KMS-11 (cell line): ENCODE data around the gene BRD3.

Source experiments
- H2AFZ ChIP-seq: fragments of 200-600 bp; sonication (generic); 2 replicates; pipeline ENCODE4 v1.6.1; 2016; ENCODE audit warnings: antibody characterized with exemption, mixed run types, low read depth
- H3K27ac ChIP-seq: fragments of 200-600 bp; sonication (generic); 2 replicates; pipeline ENCODE4 v1.6.1; 2016; ENCODE audit warnings: mild to moderate bottlenecking, mixed run types
- H3K27me3 ChIP-seq: fragments of 200-600 bp; sonication (generic); 2 replicates; pipeline ENCODE4 v1.6.1; 2017; ENCODE audit warnings: mild to moderate bottlenecking, low read depth, mixed run types, moderate library complexity; ENCODE audit not compliant: insufficient read depth
- H3K36me3 ChIP-seq: fragments of 200-600 bp; sonication (generic); 2 replicates; pipeline ENCODE4 v1.6.1; 2017; ENCODE audit warnings: mild to moderate bottlenecking, mixed run types; ENCODE audit not compliant: insufficient read depth
- H3K4me1 ChIP-seq: fragments of 200-600 bp; sonication (generic); 2 replicates; pipeline ENCODE4 v1.6.1; 2016; ENCODE audit warnings: mild to moderate bottlenecking, low read depth, mixed run types; ENCODE audit not compliant: poor library complexity, severe bottlenecking
- H3K4me2 ChIP-seq: fragments of 200-600 bp; sonication (generic); 2 replicates; pipeline ENCODE4 v1.7.0; 2016; ENCODE audit warnings: mild to moderate bottlenecking, mixed run types
- H3K4me3 ChIP-seq: fragments of 200-600 bp; sonication (generic); IDR thresholded peaks from 2 replicates; pipeline ENCODE4 v1.6.1; 2017; ENCODE audit warnings: low read depth, low read length, mixed read lengths; ENCODE audit not compliant: insufficient read depth
- H3K79me2 ChIP-seq: fragments of 200-600 bp; sonication (generic); 2 replicates; pipeline ENCODE4 v1.6.1; 2016; ENCODE audit warnings: low read depth, mixed run types; ENCODE audit not compliant: insufficient read depth
- H3K9ac ChIP-seq: fragments of 200-600 bp; sonication (generic); 2 replicates; pipeline ENCODE4 v1.6.1; 2016; ENCODE audit warnings: mild to moderate bottlenecking, mixed run types
- H4K20me1 ChIP-seq: fragments of 200-600 bp; sonication (generic); 2 replicates; pipeline ENCODE4 v1.6.1; 2016; ENCODE audit warnings: mild to moderate bottlenecking, mixed run types; ENCODE audit not compliant: insufficient read depth
- CTCF ChIP-seq: fragments of 200-600 bp; sonication (generic); conservative IDR thresholded peaks from 2 replicates; pipeline ENCODE4 v1.6.1; 2017; ENCODE audit warnings: low read depth, mild to moderate bottlenecking, antibody characterized with exemption, low read length, moderate library complexity, mixed read lengths

The BRD3 gene

GRCh38 chr9:134035041-134036039 lies 32.5 kb downstream of the BRD3 start:
- no peaks in the 10 kb centered on the region for H4K20me1 ChIP-seq
- no peaks in the 10 kb centered on the region for H3K79me2 ChIP-seq
- TF ChIP-seq CTCF, result no peak
- H3K9ac ChIP-seq, result no peak overlapping the region
- no peak overlapping the region for H2AFZ ChIP-seq
- peaks cover 25% of the 10 kb centered on the region for H3K4me1 ChIP-seq
- H3K4me3 ChIP-seq, result no peak overlapping the region
- no peaks in the 10 kb centered on the region for H3K27me3 ChIP-seq
- no peak overlapping the region for H3K27ac ChIP-seq
- H3K4me2 ChIP-seq, result no peak overlapping the region
- H3K36me3 ChIP-seq, result no peaks in the 10 kb centered on the region

- Histone ChIP-seq H3K27me3 (no peaks in the 10 kb centered on the region), H3K4me1 (peaks cover 32% of the 10 kb centered on the region), H2AFZ (no peak overlapping the region), H3K27ac (no peak overlapping the region), H3K4me2 (no peak overlapping the region), H4K20me1 (no peaks in the 10 kb centered on the region), H3K36me3 (no peaks in the 10 kb centered on the region), H3K79me2 (no peaks in the 10 kb centered on the region), H3K4me3 (no peak overlapping the region), H3K9ac (no peak overlapping the region)
- TF ChIP-seq CTCF, result no peak
Observed at GRCh38 chr9:134034215-134035040, 33.4 kb downstream of the BRD3 start.

GRCh38 chr9:134033516-134034214 lies 34.2 kb downstream of the BRD3 start:
- H3K4me3 ChIP-seq, result no peak overlapping the region
- H3K36me3 ChIP-seq, result no peaks in the 10 kb centered on the region
- no peak overlapping the region for H3K27ac ChIP-seq
- H3K27me3 ChIP-seq, result no peaks in the 10 kb centered on the region
- no peak overlapping the region for H2AFZ ChIP-seq
- TF ChIP-seq CTCF, result no peak
- H3K4me1 ChIP-seq, result peaks cover 32% of the 10 kb centered on the region
- H4K20me1 ChIP-seq, result no peaks in the 10 kb centered on the region
- no peak overlapping the region for H3K4me2 ChIP-seq
- H3K79me2 ChIP-seq, result no peaks in the 10 kb centered on the region
- no peak overlapping the region for H3K9ac ChIP-seq
